ENCODE measurements around the gene THRA. TPM values are rescaled to one million over a fixed set of nuclear protein-coding genes. Genes with fewer than 3 reads are reported as not detected.

THRA gene
- total and polyA plus RNA-seq, 9 of the 15 experiments (the other 6 are each of a cell fraction or from before 2014, with no cell fraction given) = 0.34 to 23.4 (median 12.7) TPM

GRCh38 chr17:40063187-40063771 lies 514 bp downstream of the THRA start:
- H3K27ac ChIP-seq (ENCODE audit: extremely low read depth, low read depth, low read length) = peak overlapping the region; percentile 79
- TF ChIP-seq ZNF445 (CRISPR knock-in tag; IDR thresholded peaks at IDR 0.05; ENCODE audit: low read depth) (no peak), POLR2G (IDR thresholded peaks at IDR 0.05; ENCODE audit: low read depth, low read length) (peak; percentile 73), CTBP1 (IDR thresholded peaks at IDR 0.05; ENCODE audit: borderline replicate concordance) (peak; percentile 44; the same call in 1 of the 2 replicates), ZC3H4 (CRISPR knock-in tag; IDR thresholded peaks at IDR 0.05; ENCODE audit: borderline replicate concordance) (0 out of 2 replicates have a peak, but pooled peaks have one; percentile 51), ZNF639 (CRISPR knock-in tag; conservative IDR thresholded peaks at IDR 0.05 in 1 of 2, IDR thresholded peaks at IDR 0.05 in 1 of 2) (peak in 1 of 2 experiments; percentile 77; a peak in 2 of 4 replicates), UBTF (IDR thresholded peaks at IDR 0.05; ENCODE audit: borderline replicate concordance in 1 of 2, low read depth in 2 of 2, low read length in 2 of 2) (peak in 1 of 2 experiments; percentile 93; a peak in 2 of 4 replicates), USF1 (CRISPR knock-in tag; IDR thresholded peaks at IDR 0.05) (0 out of 2 replicates have a peak, but pooled peaks have one; percentile 10), TARDBP (IDR thresholded peaks at IDR 0.05) (no peak), SLC30A9 (CRISPR knock-in tag; IDR thresholded peaks at IDR 0.05) (no peak), YY1 (IDR thresholded peaks at IDR 0.05; ENCODE audit: borderline replicate concordance in 1 of 3, control insufficient read depth in 1 of 3, extremely low read depth in 1 of 3, insufficient read depth in 3 of 3, insufficient read length in 1 of 3, insufficient replicate concordance in 2 of 3, low read depth in 1 of 3, low read length in 2 of 3) (peak in 2 of 3 experiments; percentile 15 to 60), ZNF512 (tag; IDR thresholded peaks at IDR 0.05) (no peak), PHF8 (IDR thresholded peaks at IDR 0.05; ENCODE audit: borderline replicate concordance, low read length) (peak; percentile 55; the same call in 1 of the 2 replicates), DPF2 (IDR thresholded peaks at IDR 0.05) (0 out of 2 replicates have a peak, but pooled peaks have one; percentile 29)

More at GRCh38 chr17:40063187-40063771, 514 bp downstream of the THRA start:
- Histone ChIP-seq H3K4me1 (replicated peaks in 1 of 2; ENCODE audit: control insufficient read depth in 2 of 2, insufficient read depth in 2 of 2, low read length in 2 of 2) (peaks cover 40 to 62% of the 10 kb centered on the region in 2 experiments), H3K36me3 (ENCODE audit: control insufficient read depth, insufficient read depth, low read length) (no peaks in the 10 kb centered on the region; the same call in 2 of the 3 replicates), H3K9me1 (ENCODE audit: control insufficient read depth, insufficient read depth, low read length) (no peaks in the 10 kb centered on the region), H2AFZ (ENCODE audit: low read depth, low read length) (peak overlapping the region; percentile 88), H3K79me2 (ENCODE audit: control insufficient read depth, insufficient read depth, low read length) (peaks cover 44% of the 10 kb centered on the region), H3K4me3 (peak overlapping the region; percentile 94), H3K9me3 (replicated peaks; ENCODE audit: control insufficient read depth, insufficient read depth, low read depth, low read length) (no peaks in the 10 kb centered on the region), H3K27me3 (ENCODE audit: control insufficient read depth in 2 of 2, insufficient read depth in 2 of 2, low read length in 2 of 2) (no peaks in the 10 kb centered on the region), H3K4me2 (ENCODE audit: insufficient read depth, low read length) (peak overlapping the region; percentile 91), H4K20me1 (replicated peaks; ENCODE audit: control insufficient read depth, insufficient read depth, low read length) (no peaks in the 10 kb centered on the region), H3K9ac (ENCODE audit: insufficient read depth in 1 of 2, low read depth in 2 of 2, low read length in 2 of 2) (peak overlapping the region; percentile 80 to 98)
- CTCF ChIA-PET (ENCODE audit: low intra/inter-chr PET ratio) = interaction anchor here (1.1 kb wide), 2 partner anchors 49 to 105 kb away, joined by 3 to 4 read pairs; no protein-coding TSS in a partner anchor
- in situ Hi-C loops (cut with MboI) = no loop called here
- 4% methylated on average over 9 of the region's 42 CpGs for WGBS (ENCODE audit: insufficient coverage, low coverage, missing lambda C conversion rate)
- FAIRE-seq = peak; percentile 35
- DNase-seq (ENCODE audit: extremely low read depth in 1 of 4, low spot score in 3 of 4) = peak; percentile 58 to 75 (median 67)
- ATAC-seq = peak; percentile 82
- intact Hi-C loops (cut with micrococcal nuclease) = no loop called here
- POLR2A ChIA-PET = interaction anchor here (0.5 to 1.2 kb wide), 5 partner anchors 9 to 129 kb away, joined by 3 to 4 read pairs (median 3); partner anchors contain the start of genes CASC3 and MED24
- BruUV-seq (replicated peaks) = no TSS peak

Data from K562 (cell line).